Measurements from ENCODE around the gene KARS1. TPM values are rescaled to one million over a fixed set of nuclear protein-coding genes. Genes with fewer than 3 reads are reported as not detected.

KARS1 gene
- total and polyA plus RNA-seq, 2 of the 4 experiments (the other 2 are of a cell fraction), result 122 to 228 TPM

- POLR2A ChIA-PET (ENCODE audit: unreplicated experiment), result no interaction called here
- Histone ChIP-seq H3K4me2 (ENCODE audit: low read depth, low read length) (no peak within 1 kb of the TSS), H4K91ac (ENCODE audit: insufficient read depth, low read depth, low read length) (no peak within 1 kb of the TSS), H3K36me3 (ENCODE audit: control insufficient read depth, insufficient read depth, low read length) (no peaks in the 10 kb centered on the region), H3K18ac (ENCODE audit: low read depth, low read length) (no peak within 1 kb of the TSS), H3K4ac (ENCODE audit: low read depth, low read length) (no peak within 1 kb of the TSS), H3K56ac (ENCODE audit: extremely low read depth, insufficient read depth, low read length) (no peak within 1 kb of the TSS), H3K9me3 (ENCODE audit: control insufficient read depth, insufficient read depth, low read length) (no peaks in the 10 kb centered on the region), H2AK5ac (ENCODE audit: low read depth, low read length) (no peak within 1 kb of the TSS), H3K4me3 (ENCODE audit: insufficient read depth, low read depth, low read length) (no peak within 1 kb of the TSS), H3K9ac (ENCODE audit: low read depth, low read length) (no peak within 1 kb of the TSS), H3K27ac (ENCODE audit: insufficient read depth, low read length) (no peak within 1 kb of the TSS), H3K4me1 (ENCODE audit: control insufficient read depth, insufficient read depth, low read length) (no peaks in the 10 kb centered on the region), H3K9me1 (ENCODE audit: insufficient read depth, low read length) (no peaks in the 10 kb centered on the region), H4K20me1 (ENCODE audit: insufficient read depth, low read length) (no peaks in the 10 kb centered on the region), H4K5ac (ENCODE audit: low read depth, low read length) (no peak within 1 kb of the TSS), H4K8ac (ENCODE audit: low read depth in 2 of 2, low read length in 2 of 2) (no peak within 1 kb of the TSS), H3K23ac (ENCODE audit: low read depth, low read length) (no peak within 1 kb of the TSS), H2BK20ac (ENCODE audit: low read depth, low read length) (no peak within 1 kb of the TSS), H2BK15ac (ENCODE audit: low read depth, low read length) (no peak within 1 kb of the TSS), H2AK9ac (replicated peaks; ENCODE audit: low read depth, low read length, poor library complexity) (no peak within 1 kb of the TSS), H3K14ac (replicated peaks; ENCODE audit: low read depth, low read length) (no peak within 1 kb of the TSS), H2AFZ (replicated peaks; ENCODE audit: low read length, poor library complexity) (no peak within 1 kb of the TSS), H2BK120ac (ENCODE audit: low read depth, low read length) (no peak within 1 kb of the TSS), H2BK5ac (ENCODE audit: low read depth, low read length, poor library complexity, severe bottlenecking) (no peak within 1 kb of the TSS), H3K27me3 (ENCODE audit: control insufficient read depth, insufficient read depth, low read length) (no peaks in the 10 kb centered on the region), H3K79me1 (ENCODE audit: low read depth in 1 of 2, low read length in 2 of 2) (no peaks in the 10 kb centered on the region)
- BruUV-seq (replicated peaks), result no TSS peak
- in situ Hi-C loops (cut with MboI; ENCODE audit: low sequenced_read_pairs), result no loop called here
- no CpG with 5 or more reads among the region's 4 CpGs for WGBS, 2 experiments (ENCODE audit: extremely low coverage in 2 of 2, insufficient read length in 1 of 2)
- dilution Hi-C loops (cut with HindIII; ENCODE audit: low sequenced_read_pairs, unreplicated experiment), result no loop called here
- intact Hi-C loops (cut with micrococcal nuclease), result no loop called here
- ATAC-seq (ENCODE audit: low read depth) (no peak), DNase-seq (no peak)
- CTCF ChIA-PET, result no interaction called here
- TF ChIP-seq CHD1 (IDR thresholded peaks at IDR 0.05; ENCODE audit: low read depth, low read length) (no peak), CTCF (conservative IDR thresholded peaks at IDR 0.05; ENCODE audit: low read depth, low read length) (no peak), BHLHE40 (IDR thresholded peaks at IDR 0.05; ENCODE audit: low read depth, low read length) (no peak), RAD21 (IDR thresholded peaks at IDR 0.05; ENCODE audit: low read length) (no peak), MXI1 (IDR thresholded peaks at IDR 0.05; ENCODE audit: borderline replicate concordance, low read depth, low read length) (no peak)
Observed at GRCh38 chr16:75676909-75677308, 29.4 kb upstream of the KARS1 start, which contains the start of gene CPHXL2. TSS of gene CPHXL2 (minus strand) at chr16:75677009. CDS start at chr16:75676999, 10 bp downstream.
